Measurements from ENCODE around the gene ZNF57. TPM values are rescaled to one million over a fixed set of nuclear protein-coding genes. Genes with fewer than 3 reads are reported as not detected.
A peak's percentile ranks its signal among the peaks of the same experiment; 100 is the strongest.
"Not testable (repeated sequence)": the region's sequence is repeated elsewhere in the genome, so short reads cannot be mapped to it uniquely, and the experiment has no call there.

ZNF57 gene
- total RNA-seq, 1 experiment from 2014 or later = 5.0 TPM

GRCh38 chr19:2896694-2897093 is 4.0 kb upstream of the ZNF57 start:
- DNase-seq (ENCODE audit: low read depth) = no peak

- DNase-seq (ENCODE audit: low read depth) = no peak
Measured at GRCh38 chr19:2902590-2903218, 2.0 kb downstream of the ZNF57 start.

- DNase-seq (ENCODE audit: low read depth) = not testable (repeated sequence)
Measured at GRCh38 chr19:2903326-2903725, 2.6 kb downstream of the ZNF57 start.

- DNase-seq (ENCODE audit: low read depth) = no peak
Measured at GRCh38 chr19:2905918-2906519, 5.3 kb downstream of the ZNF57 start.

GRCh38 chr19:2906631-2907195 is 6.0 kb downstream of the ZNF57 start:
- no peak for DNase-seq (ENCODE audit: low read depth)

GRCh38 chr19:2912306-2912705 is 11.6 kb downstream of the ZNF57 start:
- no peak for DNase-seq (ENCODE audit: low read depth)

- no peak for DNase-seq (ENCODE audit: low read depth)
Measured at GRCh38 chr19:2917275-2918184, 16.8 kb downstream of the ZNF57 start.

GRCh38 chr19:2922987-2923386 is 22.3 kb downstream of the ZNF57 start:
- no peak for DNase-seq (ENCODE audit: low read depth)

- DNase-seq (ENCODE audit: low read depth) = no peak
Measured at GRCh38 chr19:2923510-2923909, 22.8 kb downstream of the ZNF57 start.

GRCh38 chr19:2926341-2927031 is 25.8 kb downstream of the ZNF57 start:
- no peak for DNase-seq (ENCODE audit: low read depth)

GRCh38 chr19:2927032-2927430 is 26.3 kb downstream of the ZNF57 start:
- no peak for DNase-seq (ENCODE audit: low read depth)

- no peak for DNase-seq (ENCODE audit: low read depth)
Measured at GRCh38 chr19:2933490-2933910, 32.8 kb downstream of the ZNF57 start.

GRCh38 chr19:2935863-2936262 is 35.1 kb downstream of the ZNF57 start:
- not testable (repeated sequence) for DNase-seq (ENCODE audit: low read depth)

GRCh38 chr19:2942928-2943640 is 42.4 kb downstream of the ZNF57 start:
- DNase-seq (ENCODE audit: low read depth) = no peak

GRCh38 chr19:2944403-2944774 is 43.7 kb downstream of the ZNF57 start:
- DNase-seq (ENCODE audit: low read depth) = no peak

GRCh38 chr19:2944775-2945574 is 44.2 kb downstream of the ZNF57 start, which contains the start of gene ZNF77:
Gene ZNF77, minus strand, starts transcription at chr19:2944971. Its CDS starts 131 bp downstream, at chr19:2944840.
- peak; percentile 98 for DNase-seq (ENCODE audit: low read depth)

GRCh38 chr19:2945575-2946184 is 45.0 kb downstream of the ZNF57 start:
- no peak for DNase-seq (ENCODE audit: low read depth)

GRCh38 chr19:2949939-2950285 is 49.2 kb downstream of the ZNF57 start:
- no peak for DNase-seq (ENCODE audit: low read depth)

- DNase-seq (ENCODE audit: low read depth) = peak; percentile 99
Measured at GRCh38 chr19:2950286-2951124, 49.8 kb downstream of the ZNF57 start.
